HFFc6 (cell line): ENCODE measurements around the gene SDS. TPM values are rescaled to one million over a fixed set of nuclear protein-coding genes. Genes with fewer than 3 reads are reported as not detected.

Source experiments
- DNase-seq: peaks from one replicate; pipeline ENCODE4 v3.0.0-alpha.2; 2018
- H3K27ac Mint-ChIP-seq: 2 replicates; pipeline ENCODE4 v1.8.0; 2020; ENCODE audit warnings: mild to moderate bottlenecking, mixed read lengths
- H3K27me3 Mint-ChIP-seq: 2 replicates; pipeline ENCODE4 v1.8.0; 2021; ENCODE audit warnings: mild to moderate bottlenecking, moderate library complexity, mixed read lengths; ENCODE audit not compliant: insufficient read depth
- H3K36me3 Mint-ChIP-seq: 2 replicates; pipeline ENCODE4 v1.8.0; 2021; ENCODE audit warnings: low read depth, mixed read lengths
- H3K4me1 Mint-ChIP-seq: 2 replicates; pipeline ENCODE4 v1.8.0; 2020; ENCODE audit warnings: low read depth, mixed read lengths
- H3K4me3 Mint-ChIP-seq: 2 replicates; pipeline ENCODE4 v1.8.0; 2020; ENCODE audit warnings: mild to moderate bottlenecking, moderate library complexity, mixed read lengths
- H3K9me3 Mint-ChIP-seq: 2 replicates; pipeline ENCODE4 v1.8.0; 2020; ENCODE audit warnings: mild to moderate bottlenecking, mixed read lengths
- CTCF ChIP-seq: fragments of 200-600 bp; sonication (generic); IDR thresholded peaks from 2 replicates; pipeline ENCODE4 v1.5.0; 2021; ENCODE audit warnings: antibody characterized with exemption, mild to moderate bottlenecking
- total RNA-seq, 6 experiments: library from RNA; stranded (reverse); fragmentation: NEBNext Ultra II Directional; extraction: Animal tissue kit (Norgen Biotek cat#: 25700); gene quantifications; 2 replicates in 1 of 6; 3 replicates in 5 of 6; pipeline ENCODE4 v1.2.3, GENCODE V29; 2021

SDS gene
- total RNA-seq, 6 experiments from 2014 or later = not detected

- no peak overlapping the region for H3K27ac Mint-ChIP-seq
- H3K36me3 Mint-ChIP-seq = no peaks in the 10 kb centered on the region
- peaks cover 11% of the 10 kb centered on the region for H3K4me1 Mint-ChIP-seq
- H3K9me3 Mint-ChIP-seq = no peaks in the 10 kb centered on the region
- no peak for TF ChIP-seq CTCF
- no peak overlapping the region for H3K4me3 Mint-ChIP-seq
- DNase-seq = no peak
- H3K27me3 Mint-ChIP-seq = peaks cover 12% of the 10 kb centered on the region
Observed at GRCh38 chr12:113409462-113410124, 5.9 kb upstream of the SDS start.

- H3K36me3 Mint-ChIP-seq = no peaks in the 10 kb centered on the region
- H3K27ac Mint-ChIP-seq = no peak overlapping the region
- H3K27me3 Mint-ChIP-seq = peaks cover 12% of the 10 kb centered on the region
- DNase-seq = no peak
- no peaks in the 10 kb centered on the region for H3K9me3 Mint-ChIP-seq
- H3K4me3 Mint-ChIP-seq = no peak overlapping the region
- no peak for TF ChIP-seq CTCF
- H3K4me1 Mint-ChIP-seq = peaks cover 11% of the 10 kb centered on the region
Observed at GRCh38 chr12:113408756-113409298, 5.1 kb upstream of the SDS start.

GRCh38 chr12:113407931-113408600 lies 4.4 kb upstream of the SDS start:
- H3K9me3 Mint-ChIP-seq = no peaks in the 10 kb centered on the region
- peak; percentile 31 for DNase-seq
- no peaks in the 10 kb centered on the region for H3K36me3 Mint-ChIP-seq
- H3K4me3 Mint-ChIP-seq = no peak overlapping the region
- TF ChIP-seq CTCF = no peak
- peak overlapping the region; percentile 31; the same call in 1 of the 2 replicates for H3K27ac Mint-ChIP-seq
- H3K27me3 Mint-ChIP-seq = peaks cover 14% of the 10 kb centered on the region
- H3K4me1 Mint-ChIP-seq = peaks cover 11% of the 10 kb centered on the region

GRCh38 chr12:113405694-113406093 lies 2.0 kb upstream of the SDS start:
- Mint-ChIP-seq H3K27ac (no peak overlapping the region), H3K27me3 (peaks cover 7% of the 10 kb centered on the region; the same call in 1 of the 2 replicates), H3K9me3 (no peaks in the 10 kb centered on the region), H3K36me3 (no peaks in the 10 kb centered on the region), H3K4me1 (peaks cover 11% of the 10 kb centered on the region), H3K4me3 (no peak overlapping the region)
- no peak for TF ChIP-seq CTCF
- no peak for DNase-seq

GRCh38 chr12:113402586-113403260 lies 964 bp downstream of the SDS start:
- no peaks in the 10 kb centered on the region for H3K36me3 Mint-ChIP-seq
- no peak for DNase-seq
- H3K27me3 Mint-ChIP-seq = peaks cover 9% of the 10 kb centered on the region
- no peak for TF ChIP-seq CTCF
- H3K4me1 Mint-ChIP-seq = peaks cover 2% of the 10 kb centered on the region
- no peak overlapping the region for H3K27ac Mint-ChIP-seq
- no peak overlapping the region for H3K4me3 Mint-ChIP-seq
- no peaks in the 10 kb centered on the region for H3K9me3 Mint-ChIP-seq
